ENCODE measurements around the gene TCOF1.

GRCh38 chr5:150346592-150346991 is 10.9 kb upstream of the TCOF1 start:
- TF ChIP-seq TAF1 (IDR thresholded peaks at IDR 0.05; ENCODE audit: low read depth) (no peak), REST (IDR thresholded peaks at IDR 0.05; ENCODE audit: low read depth) (no peak), YY1 (IDR thresholded peaks at IDR 0.05; ENCODE audit: low read depth) (no peak), EGR1 (IDR thresholded peaks at IDR 0.05) (no peak)
